GM20000 (cell line): ENCODE results near the gene DYNLT3.

Experiments used
- DNase-seq: peaks from one replicate; pipeline ENCODE4 v3.0.0; 2012; ENCODE audit warnings: low spot score
- CTCF ChIP-seq: IDR thresholded peaks from 2 replicates; pipeline ENCODE4 v1.5.1; 2012; ENCODE audit warnings: mild to moderate bottlenecking, control low read depth; ENCODE audit errors: extremely low read depth, missing control alignments

Gene DYNLT3

DNA sequence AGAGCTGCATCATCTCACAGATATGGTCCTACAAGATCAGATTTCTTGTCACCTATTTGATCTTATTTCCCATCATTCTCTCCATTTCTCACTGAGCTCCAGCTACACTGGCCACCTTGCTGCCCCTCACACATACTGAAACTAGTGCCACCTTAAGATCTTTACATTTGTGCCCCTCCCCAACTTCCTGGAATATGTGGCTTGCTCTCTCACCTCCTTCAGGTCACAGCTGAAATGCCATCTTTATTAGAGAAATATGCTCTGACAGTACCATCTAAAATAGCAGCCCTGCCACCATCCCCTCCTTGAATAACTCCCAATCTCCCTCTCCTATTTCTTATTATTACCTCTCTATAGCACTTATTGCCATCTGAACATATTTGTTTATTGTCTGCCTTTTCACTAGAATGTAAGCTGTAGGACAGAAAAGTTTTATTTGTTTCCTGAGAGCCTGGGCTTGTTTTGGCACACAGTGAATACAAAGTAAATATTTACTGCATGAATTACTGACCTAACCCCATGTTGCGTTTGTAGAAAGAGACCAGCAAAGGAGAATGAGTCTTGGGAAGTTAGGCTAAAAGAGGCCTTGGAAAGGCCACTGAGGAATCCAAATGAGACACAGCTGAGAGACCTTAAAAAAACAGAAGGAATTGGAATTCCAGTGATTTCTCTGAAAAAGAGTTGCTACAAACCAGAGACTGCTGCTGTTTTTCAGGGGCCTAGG, 22.7 kb downstream of the DYNLT3 start:
- TF ChIP-seq CTCF, result no peak
- no peak for DNase-seq

- TF ChIP-seq CTCF, result no peak
- DNase-seq, result no peak
Measured at GRCh38 chrX:37820646-37821045, 26.7 kb downstream of the DYNLT3 start.

GRCh38 chrX:37818031-37818430, 29.3 kb downstream of the DYNLT3 start:
- no peak for TF ChIP-seq CTCF
- peak; percentile 7 for DNase-seq

DNA sequence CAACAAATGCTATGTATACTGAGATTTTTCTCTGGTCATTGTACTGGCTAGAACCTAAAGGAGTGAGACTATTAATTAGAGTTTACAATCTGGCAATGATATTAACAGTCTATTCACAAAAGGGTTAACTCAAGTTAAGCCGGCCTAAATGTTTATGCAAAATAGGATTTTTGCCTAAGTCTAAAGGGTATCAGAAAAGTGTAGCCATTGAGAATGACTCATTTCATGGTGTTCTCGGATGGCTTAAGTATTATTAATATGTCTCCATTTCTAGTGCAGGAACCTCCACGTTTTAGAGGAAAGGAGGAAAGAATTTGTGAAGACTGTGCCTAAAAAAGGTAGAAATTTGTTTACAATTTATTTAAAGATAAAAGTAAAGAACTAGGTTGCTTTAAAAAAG, 29.8 kb downstream of the DYNLT3 start:
- DNase-seq, result no peak
- TF ChIP-seq CTCF, result no peak

DNA sequence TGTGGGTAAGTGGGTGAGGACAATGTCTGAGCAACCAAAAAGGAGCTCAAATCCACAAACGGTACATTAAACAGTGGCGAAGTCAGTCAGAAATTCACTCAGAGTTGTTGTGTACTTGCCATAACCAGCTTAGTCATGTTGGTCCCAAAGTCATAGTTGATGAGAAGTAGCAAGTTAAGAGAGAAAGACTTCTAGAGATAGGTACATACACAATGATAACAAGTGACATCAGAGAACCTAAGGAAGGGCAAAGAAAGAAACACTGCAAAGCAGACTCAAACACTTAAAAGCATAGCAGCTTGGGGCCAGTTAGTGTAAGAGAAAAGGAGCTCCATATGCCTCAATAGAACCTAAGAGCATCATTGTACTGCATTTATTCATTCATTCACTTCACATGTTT, 30.2 kb downstream of the DYNLT3 start:
- no peak for DNase-seq
- no peak for TF ChIP-seq CTCF

DNA sequence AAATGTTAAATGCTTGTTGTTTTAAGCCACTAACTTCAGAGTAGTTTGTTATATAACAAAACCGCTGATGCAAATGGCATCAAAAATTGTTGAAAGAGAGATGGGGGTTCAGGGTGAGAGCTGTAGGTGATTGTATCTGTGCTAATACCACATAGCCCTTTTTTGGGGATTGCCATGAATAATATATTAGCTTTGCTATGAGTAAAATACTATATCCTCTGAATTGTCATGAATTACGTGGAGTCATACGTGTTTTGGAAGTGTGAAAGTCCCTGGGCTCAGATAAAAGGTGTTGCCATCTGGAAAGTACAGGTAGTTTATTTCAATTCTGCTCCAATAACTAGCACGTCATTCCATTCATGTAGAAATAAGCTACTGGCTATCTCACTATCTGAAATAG, 30.6 kb downstream of the DYNLT3 start:
- no peak for DNase-seq
- no peak for TF ChIP-seq CTCF

- no peak for DNase-seq
- no peak for TF ChIP-seq CTCF
Measured at GRCh38 chrX:37815366-37815765, 32.0 kb downstream of the DYNLT3 start.
